Dedifferentiated amniotic fluid mesenchymal stem cell (primary cell): ENCODE measurements around the gene GBP5.
"Not testable (repeated sequence)": the region's sequence is repeated elsewhere in the genome, so short reads cannot be mapped to it uniquely, and the experiment has no call there.

Experiments used
- DNase-seq: peaks from one replicate; pipeline ENCODE4 v3.0.0-alpha.2; 2016; ENCODE audit errors: extremely low spot score

Gene GBP5, protein sequence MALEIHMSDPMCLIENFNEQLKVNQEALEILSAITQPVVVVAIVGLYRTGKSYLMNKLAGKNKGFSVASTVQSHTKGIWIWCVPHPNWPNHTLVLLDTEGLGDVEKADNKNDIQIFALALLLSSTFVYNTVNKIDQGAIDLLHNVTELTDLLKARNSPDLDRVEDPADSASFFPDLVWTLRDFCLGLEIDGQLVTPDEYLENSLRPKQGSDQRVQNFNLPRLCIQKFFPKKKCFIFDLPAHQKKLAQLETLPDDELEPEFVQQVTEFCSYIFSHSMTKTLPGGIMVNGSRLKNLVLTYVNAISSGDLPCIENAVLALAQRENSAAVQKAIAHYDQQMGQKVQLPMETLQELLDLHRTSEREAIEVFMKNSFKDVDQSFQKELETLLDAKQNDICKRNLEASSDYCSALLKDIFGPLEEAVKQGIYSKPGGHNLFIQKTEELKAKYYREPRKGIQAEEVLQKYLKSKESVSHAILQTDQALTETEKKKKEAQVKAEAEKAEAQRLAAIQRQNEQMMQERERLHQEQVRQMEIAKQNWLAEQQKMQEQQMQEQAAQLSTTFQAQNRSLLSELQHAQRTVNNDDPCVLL

DNA sequence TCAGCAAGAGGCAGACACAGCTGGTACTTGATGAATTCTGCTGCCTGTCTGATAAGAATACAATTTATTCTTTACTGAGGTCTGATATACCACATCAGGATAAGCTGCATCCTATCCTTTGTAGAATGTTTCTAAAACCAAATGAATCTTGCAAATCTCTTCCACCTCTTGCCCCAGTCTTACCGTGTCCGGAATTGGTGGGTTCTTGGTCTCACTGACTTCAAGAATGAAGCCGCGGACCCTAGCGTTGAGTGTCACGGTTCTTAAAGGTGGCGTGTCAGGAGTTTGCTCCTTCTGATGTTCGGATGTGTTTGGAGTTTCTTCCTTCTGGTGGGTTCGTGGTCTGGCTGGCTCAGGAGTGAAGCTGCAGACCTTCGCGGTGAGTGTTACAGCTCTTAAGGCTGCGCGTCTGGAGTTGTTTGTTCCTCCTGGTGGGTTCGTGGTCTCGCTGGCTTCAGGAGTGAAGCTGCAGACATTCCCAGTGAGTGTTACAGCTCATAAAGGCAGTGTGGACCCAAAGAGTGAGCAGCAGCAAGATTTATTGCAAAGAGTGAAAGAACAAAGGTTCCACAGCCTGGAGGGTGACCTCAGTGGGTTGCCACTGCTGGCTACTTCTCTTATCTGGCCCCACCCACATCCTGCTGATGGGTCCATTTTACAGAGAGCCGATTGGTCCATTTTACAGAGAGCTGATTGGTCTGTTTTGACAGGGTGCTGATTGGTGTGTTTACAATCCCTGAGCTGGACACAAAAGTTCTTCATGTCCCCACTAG, at the start of gene GBP5:
TSS of gene GBP5 (minus strand) at position 592 of the 773 bp plus-strand sequence. CDS start 3,305 bp downstream, outside the sequence.
- not testable (repeated sequence) for DNase-seq

DNA sequence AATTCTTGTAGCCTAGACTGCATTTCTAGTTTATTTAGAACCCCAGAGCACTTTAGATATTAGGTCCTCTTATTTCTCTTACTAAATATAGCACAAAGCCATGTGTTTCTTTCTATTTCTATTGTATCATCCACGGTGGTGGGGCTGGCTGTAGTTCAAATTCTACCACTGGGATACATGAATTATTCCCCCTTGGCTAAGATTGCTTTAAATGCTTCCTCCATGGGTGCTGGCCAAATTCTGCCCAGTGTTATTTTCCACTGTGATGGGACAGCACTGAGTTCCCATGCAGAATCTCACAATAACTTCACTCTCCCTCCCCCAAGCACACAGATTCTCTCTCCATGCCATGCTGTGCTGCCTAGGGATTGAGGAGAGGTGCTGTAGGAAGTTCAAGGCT, 49.7 kb upstream of the GBP5 start:
- no peak for DNase-seq

DNA sequence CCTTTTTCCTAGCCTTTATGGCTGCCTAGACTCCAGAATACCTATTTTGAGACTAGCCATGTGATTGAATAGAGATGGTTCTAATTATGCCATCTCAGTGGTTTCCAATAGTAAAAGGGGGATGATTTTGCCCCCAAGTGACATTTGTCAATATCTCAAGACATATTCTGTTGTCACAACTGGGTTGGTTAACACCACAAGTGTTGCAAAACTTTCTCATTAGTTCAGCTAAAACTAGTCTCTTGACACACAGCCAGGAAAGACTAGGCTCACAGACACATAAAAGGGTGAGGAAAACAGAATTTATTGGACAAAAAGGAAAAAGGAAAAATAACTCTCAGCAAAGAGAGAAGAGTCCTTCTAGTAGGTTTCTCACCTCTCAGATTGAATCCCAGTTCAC, 39.9 kb upstream of the GBP5 start:
- no peak for DNase-seq

DNA sequence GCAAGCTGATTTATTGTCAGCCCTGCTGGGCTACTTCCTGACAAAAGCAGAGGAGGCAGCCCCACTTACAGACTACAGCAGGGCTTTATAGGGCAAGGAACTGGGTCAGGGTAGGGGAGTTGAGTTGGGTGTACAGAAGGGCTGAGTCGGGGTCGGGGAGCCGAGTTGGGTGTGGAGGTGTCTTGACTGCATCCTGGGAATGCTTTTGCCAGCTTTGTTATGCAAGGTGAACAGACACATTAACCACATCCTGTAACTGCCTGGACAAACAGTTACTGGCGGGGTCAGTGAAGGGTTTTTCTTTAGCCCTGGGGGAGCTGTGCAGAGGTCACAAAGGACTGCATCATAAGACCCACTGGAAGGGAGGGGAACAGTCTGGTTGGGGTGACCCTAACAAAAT, 39.1 kb upstream of the GBP5 start:
- DNase-seq: no peak

DNA sequence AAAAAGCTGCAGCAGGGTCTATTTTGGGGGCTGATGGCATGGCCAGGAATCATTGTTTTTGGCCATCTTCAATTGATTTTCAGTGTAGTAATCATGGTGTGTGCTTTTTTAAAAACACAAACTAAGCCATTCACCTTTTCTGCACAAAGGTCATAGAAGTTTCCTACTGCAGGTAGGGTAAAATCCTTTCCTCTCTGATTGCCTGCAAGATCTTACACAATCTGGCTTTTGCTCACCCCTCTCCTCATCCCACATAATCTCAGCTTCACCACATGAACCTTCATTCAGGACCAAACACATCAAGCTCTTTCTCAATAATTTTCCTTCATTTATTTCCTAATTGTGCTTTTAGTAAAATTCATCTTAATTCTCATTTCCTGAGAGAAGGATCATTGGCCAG, 38.3 kb upstream of the GBP5 start:
- DNase-seq: no peak

DNA sequence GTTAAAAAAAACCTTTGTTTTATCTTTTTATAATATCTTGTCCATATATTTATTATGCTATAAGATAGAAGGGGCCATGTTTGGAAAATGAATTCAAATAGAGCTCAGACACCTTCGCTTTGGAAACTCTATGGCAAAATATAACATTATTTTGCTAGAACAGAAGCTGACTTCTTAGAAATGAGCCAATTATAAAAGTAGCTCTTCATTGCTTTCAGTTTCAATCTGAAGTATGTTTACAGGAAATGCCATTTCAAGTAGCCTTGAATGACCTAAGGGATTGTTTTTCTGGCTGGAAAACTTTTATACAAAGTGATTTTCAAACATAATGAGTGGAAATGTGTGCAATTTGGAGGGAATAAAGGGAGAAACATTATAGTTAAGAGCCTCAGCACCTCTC, 37.8 kb upstream of the GBP5 start:
- peak; percentile 63 for DNase-seq

DNA sequence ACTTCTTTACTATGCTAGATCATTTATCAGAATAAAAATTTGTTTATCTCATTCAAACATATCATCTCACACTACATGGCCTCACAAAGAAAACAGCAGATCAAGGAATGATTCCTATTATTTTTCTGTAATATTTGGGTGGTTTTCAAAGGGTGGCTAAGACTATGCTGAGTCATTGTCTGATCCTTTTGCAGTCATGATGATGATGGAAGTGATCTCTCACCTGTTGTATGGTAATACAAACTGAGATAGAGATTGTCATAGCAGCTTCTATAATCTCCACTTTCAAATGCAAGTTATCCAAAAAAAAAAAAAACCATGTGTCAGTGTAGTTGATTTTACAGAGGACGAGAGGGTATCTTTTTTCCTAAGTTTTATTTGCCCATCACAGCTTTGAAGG, 37.2 kb upstream of the GBP5 start:
- DNase-seq: no peak

DNA sequence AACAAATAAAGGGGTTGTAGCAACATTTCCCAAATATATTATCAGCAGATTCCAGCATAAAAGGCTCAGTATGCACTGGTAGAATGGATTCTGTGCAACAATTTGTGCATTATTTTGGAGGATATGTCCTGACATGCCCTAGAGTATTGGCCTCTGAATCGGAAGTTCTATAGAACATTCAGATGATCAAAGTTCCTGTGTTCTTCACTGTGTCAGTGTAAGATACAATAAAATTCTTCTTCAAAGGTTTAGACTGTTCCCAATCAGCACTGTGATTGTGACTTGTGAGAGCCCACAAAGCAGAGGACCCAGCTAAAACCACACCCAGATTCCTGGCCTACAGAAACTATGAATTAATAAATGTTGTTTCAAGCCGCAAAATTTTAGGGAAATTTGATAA, 33.6 kb upstream of the GBP5 start:
- no peak for DNase-seq

DNA sequence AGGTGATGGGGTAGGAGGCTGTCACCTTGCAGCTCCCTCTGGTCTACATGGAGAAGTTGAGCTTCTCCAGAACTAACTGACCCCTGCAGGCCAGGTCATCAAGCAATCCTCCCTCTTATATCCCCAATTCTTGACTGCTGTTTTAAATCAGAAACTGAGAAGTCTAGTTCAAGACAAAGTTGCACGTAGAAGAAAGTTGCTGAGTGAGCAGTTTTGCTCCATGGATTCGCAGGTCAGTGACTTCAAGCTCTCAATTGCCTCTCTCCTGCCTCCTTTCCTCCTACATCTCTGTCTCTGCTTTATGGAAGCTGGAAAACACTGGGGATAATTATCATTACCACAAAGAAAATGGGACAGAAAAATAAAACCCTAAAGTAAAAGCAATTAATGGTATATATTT, 32.8 kb upstream of the GBP5 start:
- DNase-seq: no peak

DNA sequence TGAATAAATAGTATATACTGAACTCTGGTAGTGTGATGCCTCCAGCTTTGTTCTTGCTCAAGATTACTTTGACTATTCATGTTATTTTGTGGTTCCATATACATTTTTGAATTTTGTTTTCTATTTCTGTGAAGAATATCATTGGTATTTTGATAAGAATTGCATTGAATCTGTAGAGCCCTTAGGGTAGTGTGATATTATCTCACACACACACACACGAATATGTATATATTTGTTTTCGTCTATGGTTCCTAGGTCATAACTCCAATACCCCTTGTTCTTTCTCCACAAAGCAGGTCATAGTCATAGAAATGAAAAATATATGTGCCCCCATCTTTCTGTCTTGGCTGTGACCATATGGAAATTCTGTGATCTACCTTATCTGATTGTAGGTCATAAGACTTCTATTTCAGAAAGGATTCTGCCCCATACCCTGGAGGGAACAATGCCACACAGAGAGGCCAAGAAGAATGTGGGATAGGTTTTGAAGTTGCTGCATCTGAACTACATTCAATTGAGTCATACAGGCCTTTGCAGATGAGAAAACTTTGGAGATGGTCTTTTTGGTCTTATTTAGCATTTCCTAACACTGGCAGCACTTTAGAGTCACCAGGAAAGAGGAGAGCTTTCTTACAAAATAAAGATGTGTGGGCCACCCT, 32.0 kb upstream of the GBP5 start:
- no peak for DNase-seq

DNA sequence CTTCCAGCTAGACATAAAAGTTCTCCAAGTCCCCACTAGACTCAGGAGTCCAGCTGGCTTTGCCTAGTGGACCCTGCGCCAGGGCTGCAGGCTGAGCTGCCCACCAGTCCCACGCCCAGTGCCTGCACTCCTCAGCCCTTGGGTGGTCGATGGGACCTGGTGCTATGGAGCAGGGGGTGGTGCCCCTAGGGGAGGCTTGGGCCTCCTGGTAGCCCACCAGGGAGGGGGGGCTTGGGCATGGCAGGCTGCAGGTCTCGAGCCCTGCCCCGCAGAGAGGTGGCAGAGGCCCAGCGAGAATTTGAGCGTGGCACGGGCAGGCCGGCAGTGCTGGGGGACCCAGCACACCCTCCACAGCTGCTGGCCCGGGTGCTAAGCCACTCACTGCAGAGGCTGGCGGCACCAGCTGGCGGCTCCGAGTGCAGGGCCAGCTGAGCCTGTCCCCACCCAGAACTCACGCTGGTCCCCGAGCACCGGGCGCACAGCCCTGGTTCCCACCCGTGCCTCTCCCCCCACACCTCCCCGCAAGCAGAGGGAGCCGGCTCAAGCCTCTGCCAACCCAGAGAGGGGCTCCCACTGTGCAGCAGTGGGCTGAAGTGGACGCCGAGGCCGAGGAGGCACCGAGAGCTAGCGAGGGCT, 30.2 kb upstream of the GBP5 start:
- no peak for DNase-seq

DNA sequence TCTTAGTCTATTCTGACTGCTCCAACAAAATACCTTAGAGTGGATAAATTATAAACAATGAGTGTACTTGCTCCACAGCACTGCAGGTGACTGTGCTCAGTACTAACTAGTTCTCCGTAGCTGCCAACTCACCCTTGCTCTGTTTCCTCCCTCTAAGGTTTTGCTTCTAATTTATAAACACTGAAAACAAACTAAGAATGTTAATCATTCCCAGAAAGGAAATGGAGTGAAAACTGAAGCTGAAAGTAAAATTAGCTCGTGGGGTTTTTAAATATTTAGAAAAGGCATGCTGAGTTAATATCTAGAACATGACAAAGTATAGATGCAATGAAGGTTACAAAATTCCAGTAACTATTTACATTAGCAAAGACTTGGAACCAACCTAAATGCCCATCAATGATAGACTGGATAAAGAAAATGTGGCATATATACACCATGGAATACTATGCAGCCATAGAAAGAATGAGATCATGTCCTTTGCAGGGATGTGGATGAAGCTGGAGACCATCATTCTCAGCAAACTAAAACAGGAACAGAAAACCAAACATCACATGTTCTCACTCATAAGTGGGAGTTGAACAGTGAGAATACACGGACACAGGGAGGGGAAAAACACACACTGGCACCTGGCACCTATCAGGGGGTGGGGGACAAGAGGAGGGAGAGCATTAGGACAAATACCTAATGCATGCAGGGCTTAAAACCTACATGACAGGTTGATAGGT, 27.2 kb upstream of the GBP5 start:
- not testable (repeated sequence) for DNase-seq

DNA sequence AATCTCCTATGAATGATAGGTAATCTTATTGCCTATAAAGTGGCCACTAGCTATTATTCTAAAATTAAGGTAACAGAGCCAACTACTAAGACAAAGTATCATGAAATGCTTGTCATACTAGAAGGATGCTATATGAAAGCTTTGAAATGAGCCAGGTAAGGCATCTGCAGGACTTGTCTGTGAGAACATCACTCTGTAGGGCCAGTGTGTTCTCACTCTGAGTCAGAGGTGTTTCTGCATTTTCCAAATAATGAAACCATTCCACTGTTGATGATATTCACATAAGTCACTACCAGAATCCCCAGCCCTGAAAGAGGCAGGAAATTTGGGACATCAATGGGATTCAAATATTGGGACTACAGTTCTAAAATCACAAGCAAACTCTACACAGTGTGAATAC, 25.8 kb upstream of the GBP5 start:
- DNase-seq: no peak

DNA sequence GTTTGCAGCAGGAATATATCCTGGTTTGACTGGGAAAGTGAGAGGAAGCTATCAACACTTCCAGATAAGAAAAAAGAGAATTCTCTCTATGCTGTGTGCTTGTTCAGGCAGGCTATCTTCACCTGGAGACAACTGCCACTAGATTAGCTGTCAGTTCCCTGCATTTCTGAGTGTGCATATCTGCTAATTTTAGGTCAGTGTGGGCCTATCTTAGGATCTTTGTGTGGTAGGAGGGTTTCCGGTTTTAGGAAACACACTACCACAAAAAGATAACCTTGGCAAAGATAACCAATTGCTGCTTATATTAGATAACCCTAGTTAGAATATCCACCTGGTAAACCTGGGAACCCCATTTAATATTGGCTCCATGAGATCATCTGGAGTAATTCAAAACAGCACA, 22.5 kb upstream of the GBP5 start:
- no peak for DNase-seq

DNA sequence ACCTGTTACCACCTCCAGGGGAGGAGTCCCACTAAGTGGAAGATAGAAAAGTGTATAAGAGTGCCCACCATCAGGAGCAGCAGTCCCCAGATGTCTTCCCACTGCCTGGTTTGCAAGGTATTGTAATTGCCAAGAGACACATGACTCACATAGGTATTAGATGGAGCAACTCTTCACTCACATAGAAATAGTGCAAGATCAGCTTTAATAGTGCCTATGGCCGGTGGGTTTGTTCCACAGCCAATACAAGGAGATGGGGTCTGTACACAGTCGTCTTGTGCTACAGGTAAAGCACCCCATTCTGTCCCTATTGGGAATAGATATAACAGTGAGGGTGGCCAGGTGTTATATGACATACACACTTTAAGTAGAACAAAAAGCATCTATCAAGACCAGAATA, 18.6 kb upstream of the GBP5 start:
- no peak for DNase-seq

DNA sequence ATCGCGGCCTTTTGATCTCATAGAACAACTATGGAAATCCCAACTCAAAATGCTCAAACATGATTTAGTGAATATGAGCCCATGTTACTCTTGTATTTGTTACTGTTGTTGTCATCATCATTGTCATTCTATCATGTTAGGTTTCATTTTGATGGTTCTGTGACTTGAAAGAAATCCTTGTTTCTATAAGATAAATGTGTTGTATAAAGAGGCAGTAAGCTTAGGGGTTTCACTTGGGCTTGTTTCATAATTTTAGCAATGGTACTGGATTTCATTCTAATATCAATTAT, 15.3 kb upstream of the GBP5 start:
- no peak for DNase-seq

DNA sequence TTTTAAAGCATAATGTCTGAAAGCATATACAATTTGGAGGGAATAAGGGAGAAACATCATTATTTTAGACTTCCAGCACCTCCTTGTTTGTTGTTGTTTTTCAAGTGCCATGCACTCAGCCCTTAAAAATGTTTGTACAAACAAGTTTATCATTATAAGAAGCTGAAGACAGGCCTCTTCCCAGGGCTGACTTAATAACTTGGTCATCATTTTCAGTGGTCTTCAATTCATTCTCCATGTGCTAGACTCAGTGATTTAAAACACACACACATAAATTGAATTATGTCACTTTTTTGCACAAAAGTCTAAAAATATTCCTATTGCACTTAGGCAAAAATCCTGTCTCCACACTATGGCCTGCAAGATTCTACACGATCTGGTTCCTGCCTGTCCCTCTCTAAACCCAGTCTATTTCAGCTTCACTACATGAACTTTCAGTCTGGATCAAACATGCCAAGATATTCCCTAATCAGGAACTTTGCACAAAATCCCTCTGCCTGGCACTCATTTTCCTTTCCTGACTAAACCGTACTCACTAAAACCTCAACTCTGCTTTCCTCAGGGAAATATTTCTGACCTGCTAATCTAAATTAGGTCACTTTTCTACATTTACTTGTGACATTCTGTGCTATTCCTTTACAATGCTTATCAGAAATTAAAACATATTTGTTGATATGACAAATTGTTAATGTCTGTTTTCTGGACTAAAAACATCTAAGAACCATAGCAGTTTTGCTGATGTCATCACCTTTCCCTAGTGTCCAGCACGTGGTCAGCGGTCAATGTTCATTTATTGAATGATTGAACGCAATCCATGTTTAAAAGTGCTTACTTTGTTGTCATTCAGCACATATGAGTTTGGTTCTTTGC, 14.8 kb upstream of the GBP5 start:
- no peak for DNase-seq

DNA sequence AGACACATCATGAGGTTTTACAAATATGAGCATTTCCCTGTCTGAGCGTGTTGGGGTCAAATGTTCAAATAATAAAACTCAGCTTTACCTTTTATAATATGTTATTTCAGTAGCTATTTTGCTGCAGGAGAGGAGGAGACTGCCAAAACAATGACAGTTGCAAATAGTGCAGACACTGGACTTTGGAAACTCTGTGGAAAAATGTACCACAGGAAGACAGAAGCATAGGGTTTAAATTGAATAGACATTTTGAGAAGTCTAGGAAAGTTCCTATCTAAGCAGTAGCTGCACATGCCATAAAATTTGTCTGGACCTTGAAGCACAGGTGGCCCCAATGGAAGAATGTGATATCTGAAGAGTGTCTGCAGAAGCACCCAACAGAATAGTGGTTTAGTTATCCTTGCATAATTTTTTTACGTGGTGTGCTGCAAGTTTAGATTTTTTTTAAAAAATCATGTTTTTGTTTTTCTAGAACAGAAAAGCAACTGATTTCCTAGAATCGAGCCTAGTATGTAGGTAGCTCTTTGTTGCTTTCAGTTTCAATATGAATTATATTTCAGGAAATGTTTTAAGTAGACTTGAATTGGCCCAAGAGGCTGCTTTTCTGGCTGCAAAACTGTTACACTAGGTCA, 14.0 kb upstream of the GBP5 start:
- no peak for DNase-seq

DNA sequence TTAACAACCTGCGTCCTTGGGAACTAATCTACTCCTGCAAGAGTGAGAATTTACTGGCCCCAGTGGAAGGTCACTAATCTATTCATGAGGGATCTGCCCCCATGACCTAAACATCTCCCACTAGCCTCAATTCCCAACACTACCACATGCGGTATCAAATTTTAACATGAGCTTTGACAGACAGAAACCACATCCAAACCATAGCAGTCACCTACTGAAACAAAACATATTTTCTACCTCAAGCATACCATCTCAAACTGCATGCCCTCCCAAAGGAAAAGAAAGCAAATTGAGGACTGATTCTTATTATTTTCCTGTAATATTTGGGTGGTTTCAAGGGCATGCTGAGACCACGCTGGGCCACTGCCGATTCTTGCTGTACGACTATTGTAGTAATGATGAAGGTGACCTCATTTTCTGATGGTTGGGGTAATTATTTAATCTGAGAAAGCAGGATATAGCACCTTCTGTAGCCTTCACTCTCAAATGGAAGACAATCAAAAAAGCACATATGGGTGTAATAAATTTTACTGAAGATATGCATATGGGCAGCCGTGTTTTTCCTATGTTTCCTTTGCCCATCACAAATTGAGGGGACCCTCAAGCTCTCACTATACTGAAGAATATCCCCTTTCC, 13.2 kb upstream of the GBP5 start:
- no peak for DNase-seq
